Suppressor macrophage (primary cell): Measurements from ENCODE around the gene CNTN2.

Source experiments
- DNase-seq, 4 experiments: peaks; one replicate each; pipeline ENCODE4 v3.0.0-alpha.2; 2020 to 2022
- total RNA-seq, 17 experiments: gene quantifications; one replicate each; lab custom pipeline; 2026; ENCODE audit warnings: mixed read lengths in 6 of 17, inconsistent platforms in 3 of 17; lab: John Stamatoyannopoulos, UW

The CNTN2 gene, protein sequence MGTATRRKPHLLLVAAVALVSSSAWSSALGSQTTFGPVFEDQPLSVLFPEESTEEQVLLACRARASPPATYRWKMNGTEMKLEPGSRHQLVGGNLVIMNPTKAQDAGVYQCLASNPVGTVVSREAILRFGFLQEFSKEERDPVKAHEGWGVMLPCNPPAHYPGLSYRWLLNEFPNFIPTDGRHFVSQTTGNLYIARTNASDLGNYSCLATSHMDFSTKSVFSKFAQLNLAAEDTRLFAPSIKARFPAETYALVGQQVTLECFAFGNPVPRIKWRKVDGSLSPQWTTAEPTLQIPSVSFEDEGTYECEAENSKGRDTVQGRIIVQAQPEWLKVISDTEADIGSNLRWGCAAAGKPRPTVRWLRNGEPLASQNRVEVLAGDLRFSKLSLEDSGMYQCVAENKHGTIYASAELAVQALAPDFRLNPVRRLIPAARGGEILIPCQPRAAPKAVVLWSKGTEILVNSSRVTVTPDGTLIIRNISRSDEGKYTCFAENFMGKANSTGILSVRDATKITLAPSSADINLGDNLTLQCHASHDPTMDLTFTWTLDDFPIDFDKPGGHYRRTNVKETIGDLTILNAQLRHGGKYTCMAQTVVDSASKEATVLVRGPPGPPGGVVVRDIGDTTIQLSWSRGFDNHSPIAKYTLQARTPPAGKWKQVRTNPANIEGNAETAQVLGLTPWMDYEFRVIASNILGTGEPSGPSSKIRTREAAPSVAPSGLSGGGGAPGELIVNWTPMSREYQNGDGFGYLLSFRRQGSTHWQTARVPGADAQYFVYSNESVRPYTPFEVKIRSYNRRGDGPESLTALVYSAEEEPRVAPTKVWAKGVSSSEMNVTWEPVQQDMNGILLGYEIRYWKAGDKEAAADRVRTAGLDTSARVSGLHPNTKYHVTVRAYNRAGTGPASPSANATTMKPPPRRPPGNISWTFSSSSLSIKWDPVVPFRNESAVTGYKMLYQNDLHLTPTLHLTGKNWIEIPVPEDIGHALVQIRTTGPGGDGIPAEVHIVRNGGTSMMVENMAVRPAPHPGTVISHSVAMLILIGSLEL
- total RNA-seq, result 0 to 8.8 (median 0) reads per million in 17 experiments

GRCh38 chr1:205042911-205043806 lies at the start of gene CNTN2:
Gene CNTN2 (plus strand): TSS chr1:205043212. CDS start chr1:205053186, 9,974 bp downstream.
- DNase-seq, result no peak

- DNase-seq, result no peak
Observed at GRCh38 chr1:204994086-204994862, 48.7 kb upstream of the CNTN2 start.

GRCh38 chr1:204996981-204997380 lies 46.0 kb upstream of the CNTN2 start:
- DNase-seq, result no peak

GRCh38 chr1:204997591-204998355 lies 45.2 kb upstream of the CNTN2 start:
- no peak for DNase-seq

GRCh38 chr1:205001162-205001561 lies 41.9 kb upstream of the CNTN2 start:
- no peak for DNase-seq

GRCh38 chr1:205002705-205003104 lies 40.3 kb upstream of the CNTN2 start:
- no peak for DNase-seq

GRCh38 chr1:205003358-205004131 lies 39.5 kb upstream of the CNTN2 start:
- DNase-seq, result no peak

- DNase-seq, result no peak
Observed at GRCh38 chr1:205004351-205004750, 38.7 kb upstream of the CNTN2 start.

DNA sequence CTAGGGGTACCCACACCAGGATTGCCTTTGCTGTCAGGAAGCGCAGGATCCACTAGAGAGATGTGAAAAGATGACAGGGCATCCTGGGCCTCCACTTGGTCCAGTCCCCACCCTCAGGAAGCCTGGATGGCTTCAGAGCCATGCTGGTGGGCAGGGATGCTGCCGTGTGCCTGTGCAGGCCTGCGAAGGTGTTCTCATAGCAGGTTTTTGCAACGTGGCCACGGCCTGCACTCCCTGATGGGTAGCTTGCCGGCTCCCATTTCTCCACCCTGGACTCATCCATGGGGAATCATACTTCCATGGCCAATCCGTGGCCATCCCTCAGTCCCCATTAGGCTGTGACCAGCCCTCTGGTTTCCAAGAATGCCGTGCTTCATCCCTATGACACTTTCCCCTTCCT lies 34.1 kb upstream of the CNTN2 start:
- no peak for DNase-seq

DNA sequence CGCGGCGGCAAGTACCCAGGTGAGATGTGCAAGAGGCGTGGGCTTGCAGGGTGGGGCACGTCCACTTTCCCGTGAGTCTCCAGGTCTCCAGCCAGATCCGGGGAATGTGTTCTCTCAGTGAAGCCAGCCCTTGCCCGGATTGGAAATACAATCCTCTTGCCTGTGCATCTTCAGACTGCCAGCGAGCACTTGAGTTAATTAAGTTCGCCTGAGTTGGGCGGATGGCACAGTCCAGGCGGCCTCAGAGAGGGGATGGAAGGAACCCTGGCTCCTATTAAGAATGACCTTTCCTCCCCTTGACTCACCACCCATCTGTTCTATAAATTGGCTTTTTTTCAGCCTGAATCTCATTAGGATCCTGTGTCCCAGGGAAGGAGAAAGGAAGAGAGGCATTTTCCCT lies 33.3 kb upstream of the CNTN2 start:
- no peak for DNase-seq

- DNase-seq, result no peak
Observed at GRCh38 chr1:205012391-205013140, 30.4 kb upstream of the CNTN2 start.

DNA sequence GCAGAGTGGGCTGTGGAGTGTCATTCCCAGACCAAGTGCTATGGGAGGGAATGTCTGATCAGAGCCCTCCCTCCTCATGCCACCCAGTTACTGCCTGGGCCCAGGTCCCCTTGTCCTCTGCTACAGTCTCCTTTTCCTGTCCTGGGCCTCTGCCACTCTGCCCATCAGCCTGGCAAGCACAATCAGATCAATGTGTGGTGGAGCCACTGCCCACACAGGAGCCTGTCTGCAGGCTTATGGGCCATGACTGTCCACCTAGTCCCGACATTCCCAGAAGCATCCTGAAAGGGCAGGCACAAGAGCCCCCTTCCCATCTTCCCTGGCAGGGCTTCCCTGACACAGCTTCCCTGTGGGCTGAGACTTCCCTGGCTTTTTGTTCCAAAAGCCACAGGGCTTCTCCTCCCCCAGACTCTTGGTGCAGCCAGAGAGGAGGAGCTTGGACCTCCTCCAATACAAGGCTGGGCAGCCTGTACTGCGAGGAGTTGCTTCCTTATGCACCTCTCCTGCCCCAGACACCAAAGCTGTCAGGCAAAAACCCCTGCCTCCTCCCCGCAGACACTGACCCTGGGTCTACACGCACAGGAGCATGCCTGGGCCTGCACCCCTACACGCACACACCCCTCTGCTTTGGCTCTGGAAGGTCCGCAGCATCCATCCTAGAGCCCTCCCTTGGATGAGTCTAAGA lies 29.2 kb upstream of the CNTN2 start:
- peak in 2 of 4 experiments; percentile 22 to 32 for DNase-seq

DNA sequence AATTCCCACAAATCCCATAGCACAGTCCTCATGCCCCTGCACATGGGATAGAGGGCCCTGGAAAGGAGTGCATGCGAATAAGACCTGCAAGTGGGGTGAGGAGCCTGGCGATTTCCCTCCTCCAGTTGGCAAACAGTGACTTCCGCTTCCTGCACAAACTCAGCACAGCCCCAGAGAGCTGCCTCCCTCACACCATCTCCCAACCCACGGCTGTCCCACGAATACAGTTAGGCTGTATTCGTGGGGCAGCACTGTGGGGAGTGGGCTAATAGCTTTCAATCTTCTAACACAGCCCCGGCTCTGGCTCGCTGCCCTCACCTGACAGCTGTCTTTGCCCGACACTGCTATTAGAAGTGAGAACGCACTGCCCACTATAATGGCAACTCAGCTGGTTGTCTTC lies 28.2 kb upstream of the CNTN2 start:
- peak in 3 of 4 experiments; percentile 17 to 34 (median 24) for DNase-seq

DNA sequence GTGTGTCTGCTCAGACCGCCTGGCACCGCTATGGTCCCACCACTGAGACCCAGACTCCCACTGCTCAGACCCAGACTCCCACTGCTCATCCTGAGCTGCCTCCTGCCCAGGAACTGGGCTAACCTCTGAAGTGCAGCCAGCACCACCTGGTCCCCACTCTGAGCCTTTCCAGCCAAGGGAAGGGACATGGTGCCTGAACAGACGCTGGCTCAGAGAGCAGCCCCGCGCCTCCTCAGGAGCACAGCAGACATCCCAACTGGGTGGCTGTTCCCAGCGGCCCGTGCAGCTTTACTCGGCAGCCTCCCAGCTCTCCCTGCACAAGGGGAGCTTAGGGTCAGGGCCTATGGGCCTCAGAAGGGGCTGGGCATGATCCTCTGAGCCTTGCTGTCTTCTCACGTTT lies 27.8 kb upstream of the CNTN2 start:
- DNase-seq, result no peak

DNA sequence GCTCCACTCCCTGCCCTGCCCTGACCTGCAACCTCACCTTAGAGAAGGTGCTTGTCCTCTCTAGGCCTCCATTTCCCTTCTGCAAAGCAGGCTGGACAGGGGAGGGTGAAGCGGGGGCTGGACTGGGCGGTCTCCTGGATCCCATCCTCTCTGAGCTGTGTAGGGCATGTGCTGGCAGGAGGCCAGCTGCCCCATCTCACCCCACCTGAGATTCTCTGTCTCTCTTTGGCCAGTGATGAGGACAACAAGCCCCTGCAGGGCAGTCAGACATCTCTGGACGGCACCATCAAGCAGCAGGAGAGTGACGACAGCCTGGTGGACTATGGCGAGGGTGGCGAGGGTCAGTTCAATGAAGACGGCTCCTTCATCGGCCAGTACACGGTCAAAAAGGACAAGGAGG lies 26.9 kb upstream of the CNTN2 start:
- DNase-seq, result no peak

DNA sequence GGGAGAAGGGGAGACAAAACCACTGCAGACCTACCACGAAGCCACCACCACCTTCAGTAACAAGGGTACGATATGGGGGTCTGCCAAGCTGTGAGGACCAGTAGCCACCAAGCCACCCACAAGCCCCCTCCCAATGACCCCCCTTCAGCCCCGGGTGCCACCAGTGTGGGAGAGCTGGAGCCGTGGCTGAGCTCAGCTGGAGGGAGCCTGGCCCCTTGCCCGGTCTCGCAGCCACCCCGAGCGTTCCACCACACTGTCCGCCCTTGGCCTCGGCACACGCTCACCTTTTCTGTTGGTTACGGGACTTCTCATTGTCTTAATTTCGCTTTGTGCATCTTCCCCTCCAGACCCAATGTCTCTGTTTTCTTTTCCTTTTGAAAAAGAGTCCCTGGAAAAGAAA lies 26.4 kb upstream of the CNTN2 start:
- DNase-seq, result no peak

DNA sequence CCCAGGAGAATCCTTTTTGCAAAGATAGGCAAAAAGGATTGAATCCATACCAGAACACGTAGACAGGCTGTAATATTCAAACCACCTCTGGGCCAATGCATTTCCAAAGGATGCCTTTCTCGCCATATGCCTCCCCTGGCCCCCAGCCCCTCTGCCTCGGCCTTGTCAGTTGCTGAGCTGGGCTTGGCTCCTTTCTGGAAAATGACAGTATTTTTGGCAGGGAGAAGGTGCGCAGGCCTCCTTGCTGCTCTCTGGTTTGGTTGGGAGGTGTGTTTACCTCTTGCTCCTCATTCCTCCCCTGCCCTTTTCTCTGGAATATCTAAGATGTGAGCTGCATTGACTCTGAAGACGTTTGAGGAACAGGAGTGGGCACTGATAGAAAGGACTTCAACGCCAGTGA lies 26.0 kb upstream of the CNTN2 start:
- DNase-seq, result no peak

DNA sequence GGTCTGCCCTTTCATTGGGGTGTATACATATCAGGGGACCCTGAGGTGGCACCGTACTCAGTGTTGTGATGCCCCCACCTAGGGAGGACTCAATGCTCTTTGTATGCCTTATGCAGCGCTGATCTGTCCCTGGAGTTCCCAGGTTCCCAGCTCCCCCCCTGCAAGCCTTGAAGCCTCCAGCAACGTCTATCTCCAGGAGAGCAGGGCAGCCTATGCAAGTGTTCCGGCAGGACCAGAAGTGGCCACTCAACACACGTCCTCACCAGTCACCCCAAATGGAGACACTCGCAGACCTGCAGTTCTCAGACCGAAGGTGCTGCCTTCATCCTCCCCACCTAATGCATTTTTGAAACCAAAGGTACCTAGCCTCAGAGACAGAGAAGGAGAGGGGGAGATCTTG lies 25.2 kb upstream of the CNTN2 start:
- no peak for DNase-seq
